Measurements from ENCODE around the gene CYP2S1. TPM values are rescaled to one million over a fixed set of nuclear protein-coding genes. Genes with fewer than 3 reads are reported as not detected.
A peak's percentile ranks its signal among the peaks of the same experiment; 100 is the strongest.

CYP2S1 gene
- total RNA-seq (2014; rRNA removed; shearing (Covaris generic)) = 272 and 315 TPM in 2 replicates
- polyA plus RNA-seq (2016; fragmentation: Nextera tagmentation; extraction: Ambion mirVana) = 130 and 137 TPM in 2 replicates
- long read RNA-seq, transcript CYP2S1-201 (9 exons, 2,782 nt) = major isoform, 15 of 34 reads
- long read RNA-seq, partial matches to known transcripts = 2 of 34 reads
- long read RNA-seq, other reads (novel, unspliced or antisense) = 17 of 34 reads

GRCh38 chr19:41192574-41193429 is at the start of gene CYP2S1:
Gene CYP2S1, plus strand, starts transcription at chr19:41193219. Its CDS starts 46 bp downstream, at chr19:41193265.
- Mint-ChIP-seq H3K36me3 (ENCODE audit: low read depth) (peaks cover 41% of the 10 kb centered on the region), H3K27ac (peak within 1 kb of the TSS; percentile 79), H3K9me3 (peaks cover 4% of the 10 kb centered on the region; the same call in 1 of the 3 replicates), H3K4me1 (peaks cover 57% of the 10 kb centered on the region), H3K4me3 (peak within 1 kb of the TSS; percentile 93), H3K27me3 (ENCODE audit: insufficient read depth, low read depth, poor library complexity) (peaks cover 17% of the 10 kb centered on the region)
- no peaks in the 10 kb centered on the region for H3K27me3 ChIP-seq (ENCODE audit: insufficient read depth)
- DNase-seq (ENCODE audit: low spot score) (peak; percentile 85), ATAC-seq (peak; percentile 65)
- peak within 1 kb of the TSS; percentile 97 for H3K4me2 ChIP-seq
- H3F3A ChIP-seq (replicated peaks; ENCODE audit: low read depth) = peaks cover 28% of the 10 kb centered on the region
- H4K20me1 ChIP-seq (replicated peaks; ENCODE audit: insufficient read depth) = peaks cover 22% of the 10 kb centered on the region
- TF ChIP-seq ZNF331 (CRISPR knock-in tag; IDR thresholded peaks at IDR 0.05; ENCODE audit: low read depth) (no peak), JUNB (IDR thresholded peaks at IDR 0.05; ENCODE audit: unreplicated experiment) (no peak), POLR2AphosphoS5 (IDR thresholded peaks at IDR 0.05; ENCODE audit: low read depth) (peak; percentile 83), ETS1 (IDR thresholded peaks at IDR 0.05) (0 out of 2 replicates have a peak, but pooled peaks have one; percentile 29), EZH2 (IDR thresholded peaks at IDR 0.05; ENCODE audit: low read depth, unreplicated experiment) (no peak), EZH2phosphoT487 (IDR thresholded peaks at IDR 0.05; ENCODE audit: unreplicated experiment) (no peak), NANOG (IDR thresholded peaks at IDR 0.05; ENCODE audit: borderline replicate concordance) (no peak), STAT1 (IDR thresholded peaks at IDR 0.05; ENCODE audit: unreplicated experiment) (no peak)
- peaks cover 18% of the 10 kb centered on the region for H3K36me3 ChIP-seq (ENCODE audit: insufficient read depth)
- peaks cover 44% of the 10 kb centered on the region for H3K4me1 ChIP-seq (ENCODE audit: insufficient read depth)
- H3K79me2 ChIP-seq (replicated peaks; ENCODE audit: insufficient read depth) = peaks cover 67% of the 10 kb centered on the region
- no peak within 1 kb of the TSS for H2AFZ ChIP-seq
- H3K27ac ChIP-seq (ENCODE audit: low read depth) = peak within 1 kb of the TSS; percentile 90
- peak within 1 kb of the TSS; percentile 96 for H3K4me3 ChIP-seq
- H3K9me2 ChIP-seq (ENCODE audit: insufficient read depth) = no peaks in the 10 kb centered on the region

- no peak overlapping the region for H2AFZ ChIP-seq
- Mint-ChIP-seq H3K27ac (no peak overlapping the region), H3K4me3 (no peak overlapping the region), H3K36me3 (ENCODE audit: low read depth) (peaks cover 3% of the 10 kb centered on the region; the same call in 1 of the 3 replicates), H3K9me3 (peaks cover 3% of the 10 kb centered on the region), H3K27me3 (ENCODE audit: insufficient read depth, low read depth, poor library complexity) (peaks cover 9% of the 10 kb centered on the region), H3K4me1 (no peaks in the 10 kb centered on the region)
- H3K4me2 ChIP-seq = no peak overlapping the region
- H3K27me3 ChIP-seq (ENCODE audit: insufficient read depth) = no peaks in the 10 kb centered on the region
- no peaks in the 10 kb centered on the region; the same call in 1 of the 2 replicates for H3F3A ChIP-seq (replicated peaks; ENCODE audit: low read depth)
- H4K20me1 ChIP-seq (replicated peaks; ENCODE audit: insufficient read depth) = no peaks in the 10 kb centered on the region
- DNase-seq (ENCODE audit: low spot score) (peak; percentile 96), ATAC-seq (peak; percentile 97)
- TF ChIP-seq CTCF (conservative IDR thresholded peaks at IDR 0.05; ENCODE audit: low read depth in 2 of 2) (peak; percentile 99), ZNF114 (CRISPR knock-in tag; IDR thresholded peaks at IDR 0.05) (no peak), CREB1 (CRISPR knock-in tag; IDR thresholded peaks at IDR 0.05; ENCODE audit: low read depth) (peak; percentile 70), POLR2AphosphoS5 (IDR thresholded peaks at IDR 0.05; ENCODE audit: low read depth) (no peak)
- no peak overlapping the region for H3K4me3 ChIP-seq
- no peaks in the 10 kb centered on the region for H3K36me3 ChIP-seq (ENCODE audit: insufficient read depth)
- no peaks in the 10 kb centered on the region for H3K79me2 ChIP-seq (replicated peaks; ENCODE audit: insufficient read depth)
- H3K9me2 ChIP-seq (ENCODE audit: insufficient read depth) = no peaks in the 10 kb centered on the region
- H3K4me1 ChIP-seq (ENCODE audit: insufficient read depth) = no peaks in the 10 kb centered on the region
- no peak overlapping the region for H3K27ac ChIP-seq (ENCODE audit: low read depth)
Observed at GRCh38 chr19:41144403-41144802, 48.6 kb upstream of the CYP2S1 start.

Data from GM23338 (cell line).